Pancreas (tissue), 10 donors: Measurements from ENCODE around the gene AP1S1. TPM values are rescaled to one million over a fixed set of nuclear protein-coding genes. Genes with fewer than 3 reads are reported as not detected.

ENCODE experiments used
- ATAC-seq, 4 donors: fragments of 200-7000 bp; cut with Tn5 transposase; one replicate each; pipeline versions ENCODE4 v1.8.0 to v1.9.1; 2020; ENCODE audit warnings: mild to moderate bottlenecking in 4 of 4, moderate library complexity in 4 of 4
- DNase-seq, 6 donors: peaks; one replicate each; pipeline ENCODE4 v3.0.0-alpha.2; 2020
- FAIRE-seq: peaks from 2 replicates; lab custom pipeline; 2012; peaks lifted over from hg19 to GRCh38; lab: Jason Lieb, UNC
- H3K27ac ChIP-seq, 4 donors: fragments of 200-600 bp; sonication (generic); 1 replicate in 3 of 4; 2 replicates in 1 of 4; pipeline versions ENCODE4 v1.5.0 to v1.8.0; 2020
- H3K27me3 ChIP-seq, 4 donors: fragments of 200-600 bp; one replicate each; pipeline ENCODE4 v1.8.0; 2021
- H3K36me3 ChIP-seq, 3 donors: fragments of 200-600 bp; sonication (generic) in 1 of 3; one replicate each; pipeline versions ENCODE4 v1.5.0 to v1.8.0; 2020 to 2021
- H3K4me1 ChIP-seq, 3 donors: fragments of 200-600 bp; one replicate each; pipeline ENCODE4 v1.8.0; 2021
- H3K4me3 ChIP-seq, 4 donors: fragments of 200-600 bp; sonication (generic) in 2 of 4; one replicate each; pipeline versions ENCODE4 v1.5.0 to v1.8.0; 2020 to 2021
- H3K9me3 ChIP-seq, 4 donors: fragments of 200-600 bp; one replicate each; pipeline ENCODE4 v1.8.0; 2021
- CTCF ChIP-seq, 4 donors: fragments of 200-600 bp; sonication (generic) in 3 of 4; IDR thresholded peaks; one replicate each; pipeline versions ENCODE4 v1.5.0 to v1.8.0; 2021; ENCODE audit warnings: antibody characterized with exemption in 4 of 4
- WGBS, 2 donors: extraction: QIAGEN DNeasy Blood & Tissue Kit; methylation state at CpG; one replicate each; pipeline ENCODE4 v1.1.7; 2013; 5-methylcytosine and 5-hydroxymethylcytosine counted together
- intact Hi-C, 3 donors: fragments of 100-400 bp; cut with DNase I; formaldehyde crosslinking; loops; one replicate each; pipeline versions ENCODE4 v1.11.1 to v1.14.2; 2022
- polyA plus RNA-seq, 2 donors: library from polyadenylated mRNA; stranded (reverse); fragments of 200-250 nt; gene quantifications; one replicate each; pipeline ENCODE4 v1.2.3, GENCODE V29; 2013
- total RNA-seq, 6 donors: library from RNA; stranded (reverse); fragmentation: NEBNext Ultra II Directional in 4 of 6; extraction: Animal tissue kit (Norgen Biotek cat#: 25700) in 4 of 6; gene quantifications; one replicate each; pipeline versions ENCODE4 v1.2.1 to v1.2.4, GENCODE V29; 2021 to 2023
- donor health status: healthy with polysubstance abuse.
- donor health status: DM: no; HTN: no; CAD: no; lungs with moderate emphysema.
- donor health status: DM: no; HTN: no; CAD: no.
- donor health status: control.
- donor health status: control.
- donor health status: Bipolar disorder and iron deficiency.
- donor health status: DM: yes; HTN: yes; CAD: no.
- donor health status: DM: no; HTN: no; CAD: no.
- donor health status: DM: no; HTN: no; CAD: no.
- donor health status: DM: yes; HTN: yes; CAD: no.

The AP1S1 gene
- total and polyA plus RNA-seq, 8 donors = 12.0 to 34.7 (median 19.2) TPM

GRCh38 chr7:101169838-101170551 lies 15.7 kb downstream of the AP1S1 start:
- Histone ChIP-seq H3K36me3 (no peaks in the 10 kb centered on the region), H3K4me1 (peaks cover 8 to 20% (median 20%) of the 10 kb centered on the region in 3 donors), H3K27ac (no peak overlapping the region), H3K4me3 (no peak overlapping the region), H3K27me3 (peaks cover 0 to 46% (median 7%) of the 10 kb centered on the region in 4 donors), H3K9me3 (no peaks in the 10 kb centered on the region)
- 1 to 4% methylated on average over 30 to 33 of the region's 33 CpGs for WGBS, 2 donors
- FAIRE-seq (no peak), ATAC-seq (peak; percentile 43 to 64 (median 53)), DNase-seq (peak; percentile 54 to 92 (median 76))
- peak; percentile 75 to 83 (median 79) for TF ChIP-seq CTCF (IDR thresholded peaks at IDR 0.05)
- intact Hi-C loops = no loop called here

GRCh38 chr7:101170617-101171441 lies 16.6 kb downstream of the AP1S1 start:
- FAIRE-seq = no peak
- no peak for DNase-seq
- no peak for ATAC-seq
- H3K27me3 ChIP-seq = peaks cover 0 to 49% (median 7%) of the 10 kb centered on the region in 4 donors
- H3K4me3 ChIP-seq = no peak overlapping the region
- peaks cover 8 to 15% (median 14%) of the 10 kb centered on the region in 3 donors for H3K4me1 ChIP-seq
- no peaks in the 10 kb centered on the region for H3K9me3 ChIP-seq
- H3K27ac ChIP-seq = no peak overlapping the region
- no peaks in the 10 kb centered on the region for H3K36me3 ChIP-seq
- intact Hi-C loops = no loop called here
- TF ChIP-seq CTCF (IDR thresholded peaks at IDR 0.05) = no peak
- 9 to 10% methylated on average over 17 of the region's 17 CpGs for WGBS, 2 donors

GRCh38 chr7:101171442-101171837 lies 17.2 kb downstream of the AP1S1 start:
- DNase-seq = no peak
- no peak for FAIRE-seq
- Histone ChIP-seq H3K36me3 (no peaks in the 10 kb centered on the region), H3K27me3 (peaks cover 0 to 53% (median 7%) of the 10 kb centered on the region in 4 donors), H3K4me3 (no peak overlapping the region), H3K9me3 (no peaks in the 10 kb centered on the region), H3K4me1 (peaks cover 8 to 13% (median 12%) of the 10 kb centered on the region in 3 donors), H3K27ac (no peak overlapping the region)
- ATAC-seq = no peak
- TF ChIP-seq CTCF (IDR thresholded peaks at IDR 0.05) = no peak
- WGBS, 2 donors = 2 to 6% methylated on average over 13 of the region's 13 CpGs
- intact Hi-C loops = no loop called here

DNA sequence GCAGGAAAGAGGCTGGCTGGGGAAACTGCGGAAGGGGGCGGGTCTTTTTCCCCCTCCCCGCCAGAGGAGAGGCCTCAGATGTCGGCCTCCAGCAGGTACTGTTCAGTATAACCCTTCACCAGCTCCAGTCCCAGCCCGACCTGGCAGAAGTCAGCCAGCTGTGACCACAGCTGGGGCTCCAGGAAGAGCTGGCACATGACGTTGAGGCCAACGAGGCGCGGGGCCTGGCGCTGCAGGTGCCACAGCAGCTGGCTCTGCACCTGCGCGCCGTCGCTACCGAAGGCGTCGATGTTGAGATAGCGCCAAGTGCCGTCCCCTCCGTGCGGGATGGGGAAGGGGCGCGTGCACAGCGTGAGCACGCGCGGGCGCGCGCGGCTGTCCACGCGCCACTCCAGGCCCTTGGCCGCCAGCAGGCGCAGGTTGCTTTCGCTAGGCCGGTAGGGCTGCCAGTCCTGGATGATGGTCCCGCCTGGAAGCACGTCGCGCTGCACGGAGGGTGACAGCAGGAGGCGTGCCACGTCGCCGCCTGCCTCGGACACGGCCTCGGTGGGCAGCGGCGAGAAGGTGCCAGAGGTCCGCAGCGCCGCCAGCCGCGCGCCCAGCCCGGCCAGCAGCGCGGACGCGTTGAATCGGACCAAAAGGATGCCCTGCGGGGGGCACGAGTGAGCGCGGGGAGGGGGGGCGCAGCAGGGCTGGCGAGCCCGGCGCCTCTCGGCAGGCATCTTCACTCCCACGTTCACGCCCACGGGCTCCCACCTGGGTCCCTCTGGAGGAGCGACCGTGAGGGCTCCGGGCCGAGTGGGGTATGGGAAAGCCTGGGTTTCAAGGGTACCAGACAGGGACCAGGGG lies 18.0 kb downstream of the AP1S1 start:
- H3K27me3 ChIP-seq = peaks cover 0 to 53% (median 7%) of the 10 kb centered on the region in 4 donors
- ATAC-seq = peak in 2 of 4 donors; percentile 8 to 25
- intact Hi-C loops = no loop called here
- H3K4me3 ChIP-seq = peak overlapping the region in 1 of 4 donors; percentile 26
- peaks cover 8 to 13% (median 12%) of the 10 kb centered on the region in 3 donors for H3K4me1 ChIP-seq
- no peak for FAIRE-seq
- WGBS, 2 donors = 0 to 2% methylated on average over 47 to 79 of the region's 79 CpGs
- no peaks in the 10 kb centered on the region for H3K36me3 ChIP-seq
- peak in 1 of 6 donors; percentile 48 for DNase-seq
- TF ChIP-seq CTCF (IDR thresholded peaks at IDR 0.05) = no peak
- H3K27ac ChIP-seq = no peak overlapping the region
- no peaks in the 10 kb centered on the region for H3K9me3 ChIP-seq
